SK-N-SH treated with all-trans-retinoic acid at 6 μM for 48 hours (cell line): ENCODE measurements around the gene MSH6.

Experiments used
- ATAC-seq: fragments of 200-7000 bp; cut with Tn5 transposase; 3 replicates; pipeline ENCODE4 v1.9.1; 2020; ENCODE audit warnings: mild to moderate bottlenecking, moderate library complexity
- ARNTL ChIP-seq: fragments of 450-650 bp; formaldehyde crosslinking; IDR thresholded peaks from 2 replicates; pipeline ENCODE4 v1.5.0; 2020; ENCODE audit warnings: low read depth, mild to moderate bottlenecking, moderate library complexity, borderline replicate concordance
- BACH2 ChIP-seq: fragments of 250-450 bp; sonication (Bioruptor Pico); IDR thresholded peaks from 2 replicates; pipeline ENCODE4 v1.9.0; 2021; ENCODE audit warnings: mild to moderate bottlenecking, borderline replicate concordance
- CSDC2 ChIP-seq: fragments of 250-450 bp; sonication (Bioruptor Pico); IDR thresholded peaks from 2 replicates; pipeline ENCODE4 v1.5.0; 2020; ENCODE audit warnings: mild to moderate bottlenecking, moderate library complexity
- ESRRG ChIP-seq: fragments of 250-450 bp; sonication (Bioruptor Pico); IDR thresholded peaks from 2 replicates; pipeline ENCODE4 v1.6.1; 2021; ENCODE audit warnings: mild to moderate bottlenecking
- GLIS3 ChIP-seq: fragments of 250-450 bp; sonication (Bioruptor Pico); IDR thresholded peaks from 2 replicates; pipeline ENCODE4 v1.5.0; 2020; ENCODE audit warnings: mild to moderate bottlenecking, moderate library complexity
- ISL1 ChIP-seq: fragments of 250-450 bp; sonication (Bioruptor Pico); IDR thresholded peaks from 2 replicates; pipeline ENCODE4 v2.1.2; 2022; ENCODE audit warnings: mild to moderate bottlenecking, moderate library complexity
- OSR1 ChIP-seq: fragments of 250-450 bp; sonication (Bioruptor Pico); IDR thresholded peaks from 2 replicates; pipeline ENCODE4 v1.8.0; 2022; ENCODE audit warnings: moderate library complexity, mild to moderate bottlenecking, inconsistent platforms
- PPARA ChIP-seq: fragments of 250-450 bp; sonication (Bioruptor Pico); IDR thresholded peaks from 2 replicates; pipeline ENCODE4 v1.5.0; 2020; ENCODE audit warnings: mild to moderate bottlenecking, borderline replicate concordance
- SNAI2 ChIP-seq: fragments of 250-450 bp; sonication (Bioruptor Pico); IDR thresholded peaks from 2 replicates; pipeline ENCODE4 v1.5.0; 2020; ENCODE audit warnings: mild to moderate bottlenecking, moderate library complexity
- TCF4 ChIP-seq: fragments of 250-450 bp; sonication (Bioruptor Pico); IDR thresholded peaks from 2 replicates; pipeline ENCODE4 v1.8.0; 2021; ENCODE audit warnings: mild to moderate bottlenecking, moderate library complexity, borderline replicate concordance
- TOX ChIP-seq: fragments of 250-450 bp; sonication (Bioruptor Pico); IDR thresholded peaks from 2 replicates; pipeline ENCODE4 v1.8.0; 2021; ENCODE audit warnings: mild to moderate bottlenecking, moderate library complexity, borderline replicate concordance
- ZC3H10 ChIP-seq: fragments of 250-450 bp; sonication (Bioruptor Pico); IDR thresholded peaks from 2 replicates; pipeline ENCODE4 v1.5.1; 2021; ENCODE audit warnings: mild to moderate bottlenecking, moderate library complexity
- ZFP3 ChIP-seq: fragments of 250-450 bp; sonication (Bioruptor Pico); IDR thresholded peaks from 2 replicates; pipeline ENCODE4 v1.5.0; 2020; ENCODE audit warnings: mild to moderate bottlenecking, moderate library complexity
- ZFP30 ChIP-seq: fragments of 450-650 bp; formaldehyde crosslinking; IDR thresholded peaks from 2 replicates; pipeline ENCODE4 v1.5.0; 2022; ENCODE audit warnings: mild to moderate bottlenecking, moderate library complexity
- ZNF565 ChIP-seq: fragments of 450-650 bp; formaldehyde crosslinking; conservative IDR thresholded peaks from 2 replicates; pipeline ENCODE4 v1.5.0; 2020; ENCODE audit warnings: low read depth, mild to moderate bottlenecking, moderate library complexity
- ZNF70 ChIP-seq: fragments of 450-650 bp; formaldehyde crosslinking; IDR thresholded peaks from 2 replicates; pipeline ENCODE4 v1.5.0; 2020; ENCODE audit warnings: mild to moderate bottlenecking, moderate library complexity
- ZNF8 ChIP-seq: fragments of 450-650 bp; formaldehyde crosslinking; IDR thresholded peaks from 2 replicates; pipeline ENCODE4 v1.5.0; 2020; ENCODE audit warnings: mild to moderate bottlenecking, moderate library complexity
- TF ChIP-seq, protein P1 (sequence below): fragments of 250-450 bp; sonication (Bioruptor Pico); IDR thresholded peaks from 2 replicates; pipeline ENCODE4 v1.5.1; 2021; ENCODE audit warnings: mild to moderate bottlenecking, moderate library complexity
- TF ChIP-seq, protein P2 (sequence below): fragments of 250-450 bp; sonication (Bioruptor Pico); IDR thresholded peaks from 2 replicates; pipeline ENCODE4 v1.8.0; 2021; ENCODE audit warnings: low read depth, mild to moderate bottlenecking, moderate library complexity, borderline replicate concordance
- TF ChIP-seq, protein P3 (sequence below): fragments of 250-450 bp; sonication (Bioruptor Pico); IDR thresholded peaks from 2 replicates; pipeline ENCODE4 v1.8.0; 2020; ENCODE audit warnings: mild to moderate bottlenecking, moderate library complexity, borderline replicate concordance
- TF ChIP-seq, protein P4 (sequence below): fragments of 250-450 bp; sonication (Bioruptor Pico); IDR thresholded peaks from 2 replicates; pipeline ENCODE4 v1.5.0; 2020; ENCODE audit warnings: mild to moderate bottlenecking, moderate library complexity

MSH6 gene

DNA sequence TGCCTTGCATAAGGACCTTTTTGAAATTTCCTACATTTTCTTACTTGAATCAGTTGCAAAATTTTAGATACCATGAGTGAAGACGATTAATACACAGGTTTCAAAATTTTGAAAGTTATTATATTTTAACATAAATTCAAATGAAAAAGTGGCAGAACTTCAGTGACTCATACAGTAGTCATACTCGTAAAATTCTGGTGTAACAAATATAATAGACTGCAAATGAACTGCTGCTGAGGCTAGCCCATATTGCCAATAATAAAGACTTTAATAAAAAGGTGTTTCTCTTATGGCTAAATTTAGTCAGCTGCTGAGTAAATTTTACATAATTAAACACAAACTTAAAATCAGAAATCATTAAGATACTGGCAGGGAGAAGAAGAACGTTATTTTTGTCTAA is 36.9 kb downstream of the MSH6 start:
- TF ChIP-seq ZNF565 (CRISPR knock-in tag) = no peak
- no peak for TF ChIP-seq OSR1
- TF ChIP-seq TCF4 = no peak
- no peak for TF ChIP-seq BACH2 (CRISPR knock-in tag)
- TF ChIP-seq, protein P1, sequence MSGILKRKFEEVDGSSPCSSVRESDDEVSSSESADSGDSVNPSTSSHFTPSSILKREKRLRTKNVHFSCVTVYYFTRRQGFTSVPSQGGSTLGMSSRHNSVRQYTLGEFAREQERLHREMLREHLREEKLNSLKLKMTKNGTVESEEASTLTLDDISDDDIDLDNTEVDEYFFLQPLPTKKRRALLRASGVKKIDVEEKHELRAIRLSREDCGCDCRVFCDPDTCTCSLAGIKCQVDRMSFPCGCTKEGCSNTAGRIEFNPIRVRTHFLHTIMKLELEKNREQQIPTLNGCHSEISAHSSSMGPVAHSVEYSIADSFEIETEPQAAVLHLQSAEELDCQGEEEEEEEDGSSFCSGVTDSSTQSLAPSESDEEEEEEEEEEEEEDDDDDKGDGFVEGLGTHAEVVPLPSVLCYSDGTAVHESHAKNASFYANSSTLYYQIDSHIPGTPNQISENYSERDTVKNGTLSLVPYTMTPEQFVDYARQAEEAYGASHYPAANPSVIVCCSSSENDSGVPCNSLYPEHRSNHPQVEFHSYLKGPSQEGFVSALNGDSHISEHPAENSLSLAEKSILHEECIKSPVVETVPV (CRISPR knock-in tag) = no peak
- TF ChIP-seq ZNF8 (CRISPR knock-in tag) = no peak
- ATAC-seq = no peak

DNA sequence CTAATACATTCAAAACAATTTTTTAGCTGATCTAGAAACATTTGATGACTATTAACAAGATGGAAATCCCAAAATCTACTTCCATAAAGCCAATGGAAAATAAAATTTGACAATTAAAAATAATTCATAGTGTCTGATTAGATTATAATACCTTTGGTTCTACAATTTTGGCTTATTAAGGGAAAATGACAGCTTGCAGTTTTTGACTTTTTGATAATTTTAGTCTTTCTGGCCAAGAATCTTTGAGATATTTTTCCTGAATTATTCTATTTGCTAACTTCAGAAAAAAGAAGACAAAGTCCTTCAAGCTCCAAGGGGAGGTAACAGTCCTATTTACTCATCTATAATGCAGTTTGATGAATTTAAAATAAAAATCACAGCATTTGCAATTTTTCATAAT is 39.6 kb downstream of the MSH6 start:
- ATAC-seq = no peak
- TF ChIP-seq, protein P2, sequence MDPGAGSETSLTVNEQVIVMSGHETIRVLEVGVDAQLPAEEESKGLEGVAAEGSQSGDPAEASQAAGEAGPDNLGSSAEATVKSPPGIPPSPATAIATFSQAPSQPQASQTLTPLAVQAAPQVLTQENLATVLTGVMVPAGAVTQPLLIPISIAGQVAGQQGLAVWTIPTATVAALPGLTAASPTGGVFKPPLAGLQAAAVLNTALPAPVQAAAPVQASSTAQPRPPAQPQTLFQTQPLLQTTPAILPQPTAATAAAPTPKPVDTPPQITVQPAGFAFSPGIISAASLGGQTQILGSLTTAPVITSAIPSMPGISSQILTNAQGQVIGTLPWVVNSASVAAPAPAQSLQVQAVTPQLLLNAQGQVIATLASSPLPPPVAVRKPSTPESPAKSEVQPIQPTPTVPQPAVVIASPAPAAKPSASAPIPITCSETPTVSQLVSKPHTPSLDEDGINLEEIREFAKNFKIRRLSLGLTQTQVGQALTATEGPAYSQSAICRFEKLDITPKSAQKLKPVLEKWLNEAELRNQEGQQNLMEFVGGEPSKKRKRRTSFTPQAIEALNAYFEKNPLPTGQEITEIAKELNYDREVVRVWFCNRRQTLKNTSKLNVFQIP (CRISPR knock-in tag) = no peak
- TF ChIP-seq GLIS3 (CRISPR knock-in tag) = no peak
- TF ChIP-seq BACH2 (CRISPR knock-in tag) = no peak
- no peak for TF ChIP-seq ZFP30

DNA sequence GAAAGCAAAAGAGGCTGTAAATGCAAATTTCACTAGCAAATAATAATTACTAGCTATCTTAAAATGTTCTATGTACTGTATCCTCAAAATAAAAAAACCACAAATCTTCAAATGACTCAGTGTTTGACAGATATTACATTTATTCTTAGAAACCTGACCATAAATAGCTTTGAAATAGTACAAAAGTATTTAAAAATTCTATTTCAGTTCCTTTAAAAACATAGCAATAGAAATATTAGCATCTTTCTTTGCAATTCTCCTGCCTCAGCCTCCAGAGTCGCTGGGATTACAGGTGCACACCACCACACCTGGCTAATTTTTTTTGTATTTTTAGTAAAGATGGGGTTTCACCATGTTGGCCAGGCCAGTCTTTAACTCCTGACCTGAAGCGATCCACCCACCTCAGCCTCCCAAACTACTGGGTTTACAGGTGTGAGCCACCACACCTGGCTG is 50.6 kb downstream of the MSH6 start:
- TF ChIP-seq TCF4 (no peak), ZC3H10 (CRISPR knock-in tag) (no peak), ZFP3 (CRISPR knock-in tag) (no peak), PPARA (CRISPR knock-in tag) (no peak)
- TF ChIP-seq, protein P3, sequence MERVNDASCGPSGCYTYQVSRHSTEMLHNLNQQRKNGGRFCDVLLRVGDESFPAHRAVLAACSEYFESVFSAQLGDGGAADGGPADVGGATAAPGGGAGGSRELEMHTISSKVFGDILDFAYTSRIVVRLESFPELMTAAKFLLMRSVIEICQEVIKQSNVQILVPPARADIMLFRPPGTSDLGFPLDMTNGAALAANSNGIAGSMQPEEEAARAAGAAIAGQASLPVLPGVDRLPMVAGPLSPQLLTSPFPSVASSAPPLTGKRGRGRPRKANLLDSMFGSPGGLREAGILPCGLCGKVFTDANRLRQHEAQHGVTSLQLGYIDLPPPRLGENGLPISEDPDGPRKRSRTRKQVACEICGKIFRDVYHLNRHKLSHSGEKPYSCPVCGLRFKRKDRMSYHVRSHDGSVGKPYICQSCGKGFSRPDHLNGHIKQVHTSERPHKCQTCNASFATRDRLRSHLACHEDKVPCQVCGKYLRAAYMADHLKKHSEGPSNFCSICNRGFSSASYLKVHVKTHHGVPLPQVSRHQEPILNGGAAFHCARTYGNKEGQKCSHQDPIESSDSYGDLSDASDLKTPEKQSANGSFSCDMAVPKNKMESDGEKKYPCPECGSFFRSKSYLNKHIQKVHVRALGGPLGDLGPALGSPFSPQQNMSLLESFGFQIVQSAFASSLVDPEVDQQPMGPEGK = no peak
- no peak for ATAC-seq

DNA sequence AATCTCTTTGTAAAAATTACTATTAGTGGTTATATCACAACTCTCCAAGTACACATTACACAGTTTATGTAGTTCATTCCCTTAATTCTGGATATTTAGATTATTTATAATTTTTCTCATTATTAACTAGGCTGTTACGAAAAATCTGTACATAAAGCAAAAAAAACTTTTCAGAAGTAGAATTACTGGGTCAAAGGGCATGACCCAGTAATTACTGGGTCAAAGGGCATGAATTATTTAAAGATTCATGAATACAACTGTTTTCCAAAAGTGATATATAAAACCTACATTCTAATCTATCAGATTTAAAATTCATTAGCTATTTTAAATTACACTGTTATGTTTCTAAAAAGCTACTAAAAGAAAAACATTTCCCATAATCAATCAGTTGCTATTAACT is 55.3 kb downstream of the MSH6 start:
- ATAC-seq = no peak
- TF ChIP-seq ZC3H10 (CRISPR knock-in tag) (no peak), ZNF70 (CRISPR knock-in tag) (no peak), ZFP3 (CRISPR knock-in tag) (no peak), GLIS3 (CRISPR knock-in tag) (no peak), ARNTL (no peak), TOX (CRISPR knock-in tag) (no peak), ESRRG (no peak), SNAI2 (CRISPR knock-in tag) (no peak), ISL1 (no peak), ZNF565 (CRISPR knock-in tag) (no peak), TCF4 (no peak), CSDC2 (CRISPR knock-in tag) (no peak)
- TF ChIP-seq, protein P4, sequence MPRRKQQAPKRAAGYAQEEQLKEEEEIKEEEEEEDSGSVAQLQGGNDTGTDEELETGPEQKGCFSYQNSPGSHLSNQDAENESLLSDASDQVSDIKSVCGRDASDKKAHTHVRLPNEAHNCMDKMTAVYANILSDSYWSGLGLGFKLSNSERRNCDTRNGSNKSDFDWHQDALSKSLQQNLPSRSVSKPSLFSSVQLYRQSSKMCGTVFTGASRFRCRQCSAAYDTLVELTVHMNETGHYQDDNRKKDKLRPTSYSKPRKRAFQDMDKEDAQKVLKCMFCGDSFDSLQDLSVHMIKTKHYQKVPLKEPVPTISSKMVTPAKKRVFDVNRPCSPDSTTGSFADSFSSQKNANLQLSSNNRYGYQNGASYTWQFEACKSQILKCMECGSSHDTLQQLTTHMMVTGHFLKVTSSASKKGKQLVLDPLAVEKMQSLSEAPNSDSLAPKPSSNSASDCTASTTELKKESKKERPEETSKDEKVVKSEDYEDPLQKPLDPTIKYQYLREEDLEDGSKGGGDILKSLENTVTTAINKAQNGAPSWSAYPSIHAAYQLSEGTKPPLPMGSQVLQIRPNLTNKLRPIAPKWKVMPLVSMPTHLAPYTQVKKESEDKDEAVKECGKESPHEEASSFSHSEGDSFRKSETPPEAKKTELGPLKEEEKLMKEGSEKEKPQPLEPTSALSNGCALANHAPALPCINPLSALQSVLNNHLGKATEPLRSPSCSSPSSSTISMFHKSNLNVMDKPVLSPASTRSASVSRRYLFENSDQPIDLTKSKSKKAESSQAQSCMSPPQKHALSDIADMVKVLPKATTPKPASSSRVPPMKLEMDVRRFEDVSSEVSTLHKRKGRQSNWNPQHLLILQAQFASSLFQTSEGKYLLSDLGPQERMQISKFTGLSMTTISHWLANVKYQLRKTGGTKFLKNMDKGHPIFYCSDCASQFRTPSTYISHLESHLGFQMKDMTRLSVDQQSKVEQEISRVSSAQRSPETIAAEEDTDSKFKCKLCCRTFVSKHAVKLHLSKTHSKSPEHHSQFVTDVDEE (CRISPR knock-in tag) = no peak
- TF ChIP-seq, protein P3 = no peak
